SK-N-SH (cell line): ENCODE measurements around the gene YES1.

Experiments
- CTCF ChIP-seq: fragments of 200-600 bp; sonication (generic); IDR thresholded peaks from 2 replicates; pipeline ENCODE4 v1.6.1; 2017; ENCODE audit warnings: antibody characterized with exemption, mild to moderate bottlenecking, moderate library complexity
- RAD21 ChIP-seq: IDR thresholded peaks from 2 replicates; pipeline ENCODE4 v1.6.1; 2012; ENCODE audit warnings: mild to moderate bottlenecking, low read length
- TF ChIP-seq, protein P1 (sequence below): IDR thresholded peaks from 2 replicates; pipeline ENCODE4 v1.6.1; 2012; ENCODE audit warnings: mild to moderate bottlenecking, low read depth, low read length, moderate library complexity

- TF ChIP-seq CTCF, result no peak
- TF ChIP-seq RAD21, result no peak
- TF ChIP-seq, protein P1, sequence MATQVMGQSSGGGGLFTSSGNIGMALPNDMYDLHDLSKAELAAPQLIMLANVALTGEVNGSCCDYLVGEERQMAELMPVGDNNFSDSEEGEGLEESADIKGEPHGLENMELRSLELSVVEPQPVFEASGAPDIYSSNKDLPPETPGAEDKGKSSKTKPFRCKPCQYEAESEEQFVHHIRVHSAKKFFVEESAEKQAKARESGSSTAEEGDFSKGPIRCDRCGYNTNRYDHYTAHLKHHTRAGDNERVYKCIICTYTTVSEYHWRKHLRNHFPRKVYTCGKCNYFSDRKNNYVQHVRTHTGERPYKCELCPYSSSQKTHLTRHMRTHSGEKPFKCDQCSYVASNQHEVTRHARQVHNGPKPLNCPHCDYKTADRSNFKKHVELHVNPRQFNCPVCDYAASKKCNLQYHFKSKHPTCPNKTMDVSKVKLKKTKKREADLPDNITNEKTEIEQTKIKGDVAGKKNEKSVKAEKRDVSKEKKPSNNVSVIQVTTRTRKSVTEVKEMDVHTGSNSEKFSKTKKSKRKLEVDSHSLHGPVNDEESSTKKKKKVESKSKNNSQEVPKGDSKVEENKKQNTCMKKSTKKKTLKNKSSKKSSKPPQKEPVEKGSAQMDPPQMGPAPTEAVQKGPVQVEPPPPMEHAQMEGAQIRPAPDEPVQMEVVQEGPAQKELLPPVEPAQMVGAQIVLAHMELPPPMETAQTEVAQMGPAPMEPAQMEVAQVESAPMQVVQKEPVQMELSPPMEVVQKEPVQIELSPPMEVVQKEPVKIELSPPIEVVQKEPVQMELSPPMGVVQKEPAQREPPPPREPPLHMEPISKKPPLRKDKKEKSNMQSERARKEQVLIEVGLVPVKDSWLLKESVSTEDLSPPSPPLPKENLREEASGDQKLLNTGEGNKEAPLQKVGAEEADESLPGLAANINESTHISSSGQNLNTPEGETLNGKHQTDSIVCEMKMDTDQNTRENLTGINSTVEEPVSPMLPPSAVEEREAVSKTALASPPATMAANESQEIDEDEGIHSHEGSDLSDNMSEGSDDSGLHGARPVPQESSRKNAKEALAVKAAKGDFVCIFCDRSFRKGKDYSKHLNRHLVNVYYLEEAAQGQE, result no peak
These were observed 135.3 kb downstream of the YES1 start for GRCh38 chr18:676736-677135.
